ENCODE data around the gene NSUN4. TPM values are rescaled to one million over a fixed set of nuclear protein-coding genes. Genes with fewer than 3 reads are reported as not detected.

Gene NSUN4
- total RNA-seq, 3 donors from 2014 or later: 17.1 to 26.8 (median 22.9) TPM

- Histone ChIP-seq H3K4me3 (no peak overlapping the region), H3K4me1 (no peaks in the 10 kb centered on the region), H3K9me3 (no peaks in the 10 kb centered on the region), H3K36me3 (no peaks in the 10 kb centered on the region), H3K27me3 (no peaks in the 10 kb centered on the region), H3K27ac (no peak overlapping the region)
- TF ChIP-seq POLR2A (IDR thresholded peaks at IDR 0.05) (no peak), POLR2AphosphoS5 (IDR thresholded peaks at IDR 0.05) (no peak)
- TF ChIP-seq, protein P1, sequence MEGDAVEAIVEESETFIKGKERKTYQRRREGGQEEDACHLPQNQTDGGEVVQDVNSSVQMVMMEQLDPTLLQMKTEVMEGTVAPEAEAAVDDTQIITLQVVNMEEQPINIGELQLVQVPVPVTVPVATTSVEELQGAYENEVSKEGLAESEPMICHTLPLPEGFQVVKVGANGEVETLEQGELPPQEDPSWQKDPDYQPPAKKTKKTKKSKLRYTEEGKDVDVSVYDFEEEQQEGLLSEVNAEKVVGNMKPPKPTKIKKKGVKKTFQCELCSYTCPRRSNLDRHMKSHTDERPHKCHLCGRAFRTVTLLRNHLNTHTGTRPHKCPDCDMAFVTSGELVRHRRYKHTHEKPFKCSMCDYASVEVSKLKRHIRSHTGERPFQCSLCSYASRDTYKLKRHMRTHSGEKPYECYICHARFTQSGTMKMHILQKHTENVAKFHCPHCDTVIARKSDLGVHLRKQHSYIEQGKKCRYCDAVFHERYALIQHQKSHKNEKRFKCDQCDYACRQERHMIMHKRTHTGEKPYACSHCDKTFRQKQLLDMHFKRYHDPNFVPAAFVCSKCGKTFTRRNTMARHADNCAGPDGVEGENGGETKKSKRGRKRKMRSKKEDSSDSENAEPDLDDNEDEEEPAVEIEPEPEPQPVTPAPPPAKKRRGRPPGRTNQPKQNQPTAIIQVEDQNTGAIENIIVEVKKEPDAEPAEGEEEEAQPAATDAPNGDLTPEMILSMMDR (IDR thresholded peaks at IDR 0.05): no peak
- intact Hi-C loops (cut with DNase I; ENCODE audit: low total_unique reads): no loop called here
- DNase-seq (ENCODE audit: low spot score in 2 of 2): no peak
Measured at GRCh38 chr1:46403916-46404315, 63.3 kb downstream of the NSUN4 start.

DNA sequence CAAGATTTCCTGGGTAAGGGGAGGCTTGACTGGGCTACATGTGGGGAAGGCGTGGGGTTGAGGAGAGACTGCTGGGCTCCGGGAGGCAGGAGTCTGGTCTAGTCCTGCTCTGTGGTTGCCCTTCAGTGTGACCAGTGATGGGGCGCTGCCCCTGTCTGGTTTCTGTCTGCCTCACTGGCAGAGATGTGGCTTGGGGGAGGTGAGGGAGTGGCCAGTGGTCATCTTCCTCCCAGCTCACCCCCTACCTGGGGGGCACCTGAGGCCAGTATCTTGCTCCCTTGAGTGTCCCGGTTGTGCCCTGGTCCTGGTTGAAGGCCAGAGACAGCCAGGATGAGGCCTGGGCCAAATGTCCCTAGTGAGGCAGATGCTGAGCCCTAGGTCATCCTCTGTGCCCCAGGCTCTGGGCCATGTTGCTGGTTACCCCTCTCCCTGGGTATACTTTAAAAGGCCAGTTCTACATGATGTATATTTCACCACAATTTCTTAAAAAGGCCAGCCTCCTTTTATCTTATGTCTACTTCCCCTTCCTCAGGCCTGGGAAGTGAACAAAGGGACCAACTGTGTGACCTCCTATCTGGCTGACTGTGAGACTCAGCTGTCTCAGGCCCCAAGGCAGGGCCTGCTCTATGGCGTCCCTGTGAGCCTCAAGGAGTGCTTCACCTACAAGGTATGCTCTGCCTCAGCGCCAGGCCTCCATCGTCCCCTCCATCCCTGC is 64.0 kb downstream of the NSUN4 start:
- no peaks in the 10 kb centered on the region for H3K27me3 ChIP-seq
- no peak overlapping the region for H3K27ac ChIP-seq
- no peaks in the 10 kb centered on the region for H3K9me3 ChIP-seq
- intact Hi-C loops (cut with DNase I; ENCODE audit: low total_unique reads): no loop called here
- no peaks in the 10 kb centered on the region for H3K4me1 ChIP-seq
- H3K36me3 ChIP-seq: no peaks in the 10 kb centered on the region
- no peak overlapping the region for H3K4me3 ChIP-seq
- DNase-seq (ENCODE audit: low spot score in 2 of 2): no peak
- TF ChIP-seq POLR2AphosphoS5 (IDR thresholded peaks at IDR 0.05): no peak
- TF ChIP-seq, protein P1 (IDR thresholded peaks at IDR 0.05): no peak
- no peak for TF ChIP-seq POLR2A (IDR thresholded peaks at IDR 0.05)

- H3K27ac ChIP-seq: no peak overlapping the region
- TF ChIP-seq, protein P1 (IDR thresholded peaks at IDR 0.05): no peak
- TF ChIP-seq POLR2A (IDR thresholded peaks at IDR 0.05): no peak
- TF ChIP-seq POLR2AphosphoS5 (IDR thresholded peaks at IDR 0.05): no peak
- no peaks in the 10 kb centered on the region for H3K36me3 ChIP-seq
- H3K4me1 ChIP-seq: no peaks in the 10 kb centered on the region
- H3K27me3 ChIP-seq: no peaks in the 10 kb centered on the region
- no peak for DNase-seq (ENCODE audit: low spot score in 2 of 2)
- intact Hi-C loops (cut with DNase I; ENCODE audit: low total_unique reads): no loop called here
- no peak overlapping the region for H3K4me3 ChIP-seq
- no peaks in the 10 kb centered on the region for H3K9me3 ChIP-seq
Measured at GRCh38 chr1:46405197-46405555, 64.6 kb downstream of the NSUN4 start.

DNA sequence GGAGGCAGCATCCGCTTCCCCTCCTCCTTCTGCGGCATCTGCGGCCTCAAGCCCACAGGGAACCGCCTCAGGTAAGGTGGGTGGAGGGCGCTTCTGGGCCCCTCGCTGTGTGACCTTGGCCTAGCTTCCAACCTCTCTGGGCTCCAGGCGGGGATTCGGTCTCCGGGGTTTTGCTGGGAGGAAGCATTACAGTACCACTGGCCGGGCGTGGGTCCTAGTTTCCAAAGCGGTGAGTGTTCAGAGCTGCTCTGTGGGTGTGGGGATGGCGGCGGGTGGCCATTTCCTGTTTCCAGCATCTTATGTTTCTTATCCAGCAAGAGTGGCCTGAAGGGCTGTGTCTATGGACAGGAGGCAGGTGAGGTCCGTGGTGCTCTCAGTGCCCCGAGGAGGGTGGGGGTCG is 65.1 kb downstream of the NSUN4 start:
- H3K27me3 ChIP-seq: no peaks in the 10 kb centered on the region
- intact Hi-C loops (cut with DNase I; ENCODE audit: low total_unique reads): no loop called here
- TF ChIP-seq POLR2A (IDR thresholded peaks at IDR 0.05): no peak
- TF ChIP-seq, protein P1 (IDR thresholded peaks at IDR 0.05): no peak
- no peak for TF ChIP-seq POLR2AphosphoS5 (IDR thresholded peaks at IDR 0.05)
- H3K9me3 ChIP-seq: no peaks in the 10 kb centered on the region
- no peaks in the 10 kb centered on the region for H3K4me1 ChIP-seq
- H3K4me3 ChIP-seq: peak overlapping the region in 1 of 3 donors; percentile 56
- no peaks in the 10 kb centered on the region for H3K36me3 ChIP-seq
- peak overlapping the region in 1 of 2 donors; percentile 12 for H3K27ac ChIP-seq
- DNase-seq (ENCODE audit: low spot score in 2 of 2): no peak

GRCh38 chr1:46406881-46407608 is 66.4 kb downstream of the NSUN4 start:
- H3K27me3 ChIP-seq: no peaks in the 10 kb centered on the region
- no peaks in the 10 kb centered on the region for H3K9me3 ChIP-seq
- H3K4me3 ChIP-seq: peak overlapping the region; percentile 8 to 56 (median 29)
- TF ChIP-seq POLR2AphosphoS5 (IDR thresholded peaks at IDR 0.05): no peak
- TF ChIP-seq, protein P1 (IDR thresholded peaks at IDR 0.05): no peak
- no peak for TF ChIP-seq POLR2A (IDR thresholded peaks at IDR 0.05)
- intact Hi-C loops (cut with DNase I; ENCODE audit: low total_unique reads): no loop called here
- no peaks in the 10 kb centered on the region for H3K36me3 ChIP-seq
- H3K4me1 ChIP-seq: no peaks in the 10 kb centered on the region
- no peak for DNase-seq (ENCODE audit: low spot score in 2 of 2)
- H3K27ac ChIP-seq: no peak overlapping the region
